Amniotic epithelial cell (primary cell): ENCODE data around the gene TFE3.
"Not testable (repeated sequence)": the region's sequence is repeated elsewhere in the genome, so short reads cannot be mapped to it uniquely, and the experiment has no call there.

Experiments
- DNase-seq: peaks from one replicate; pipeline ENCODE4 v3.0.0-alpha.2; 2010; ENCODE audit warnings: low read depth

Gene TFE3

DNA sequence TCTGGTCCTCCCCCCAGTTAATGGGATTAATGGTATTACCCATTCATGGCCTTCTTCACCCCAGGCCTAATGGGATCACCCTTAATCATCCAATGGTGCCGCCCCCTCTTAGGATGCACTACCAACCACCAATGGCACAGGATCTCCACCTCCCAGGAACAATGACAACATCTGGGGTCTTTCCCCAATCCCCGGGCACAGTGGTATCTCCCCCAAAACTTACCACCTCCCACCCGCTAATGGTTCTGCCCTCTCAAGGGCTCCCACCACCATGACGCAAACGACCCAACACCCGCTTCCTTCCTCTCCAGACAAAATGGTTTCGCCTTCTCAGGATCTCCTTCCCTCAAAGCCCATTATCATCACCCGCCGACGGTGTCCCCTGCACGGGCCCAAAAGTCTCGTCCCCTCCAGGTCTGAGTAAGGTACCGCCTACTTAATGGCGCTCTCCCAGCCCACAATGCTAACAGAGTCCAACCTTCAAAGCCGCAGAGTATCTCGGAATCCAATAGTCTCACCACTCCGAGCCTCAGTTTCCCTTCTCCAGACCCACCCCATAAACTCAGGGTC, 41.6 kb downstream of the TFE3 start:
- peak; percentile 31 for DNase-seq

DNA sequence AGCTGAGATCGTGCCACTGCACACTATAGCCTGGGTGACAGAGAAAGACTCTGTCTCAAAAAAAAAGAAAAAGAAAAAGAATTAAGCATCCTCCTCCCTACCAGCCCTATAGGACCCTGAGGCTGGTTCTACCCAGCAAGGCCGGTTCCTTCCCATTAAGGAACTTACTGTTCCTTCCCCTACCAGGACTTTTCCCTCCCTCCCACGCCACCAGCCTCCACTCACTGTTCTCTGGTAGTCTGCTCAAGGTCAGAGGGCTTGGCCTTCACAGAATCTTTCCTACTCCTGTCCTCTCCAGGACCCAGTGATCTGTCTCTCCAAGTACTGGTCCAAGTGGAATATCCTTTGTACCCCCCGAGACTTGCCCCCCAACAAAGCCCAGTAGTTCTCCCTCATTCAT, 42.5 kb downstream of the TFE3 start:
- no peak for DNase-seq

DNA sequence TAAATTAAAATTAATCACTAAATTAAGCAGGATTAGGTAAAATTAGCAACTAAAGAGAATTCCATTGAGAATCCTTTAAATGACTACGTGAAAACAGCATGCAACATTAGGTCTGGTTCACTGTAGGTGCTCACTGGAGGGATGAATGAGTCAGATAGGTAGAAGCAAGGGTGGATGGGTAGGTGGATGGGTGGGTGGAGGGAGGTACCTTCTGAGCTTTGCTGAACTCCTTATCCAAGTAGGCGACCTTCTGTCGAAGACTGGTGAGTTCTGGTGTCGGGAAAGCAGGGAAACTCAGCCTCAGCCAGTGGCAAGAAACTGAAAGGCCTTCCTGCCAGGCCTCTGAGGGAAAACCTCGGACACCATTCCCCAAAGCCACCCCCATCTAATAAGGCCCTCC, 44.1 kb downstream of the TFE3 start:
- no peak for DNase-seq

DNA sequence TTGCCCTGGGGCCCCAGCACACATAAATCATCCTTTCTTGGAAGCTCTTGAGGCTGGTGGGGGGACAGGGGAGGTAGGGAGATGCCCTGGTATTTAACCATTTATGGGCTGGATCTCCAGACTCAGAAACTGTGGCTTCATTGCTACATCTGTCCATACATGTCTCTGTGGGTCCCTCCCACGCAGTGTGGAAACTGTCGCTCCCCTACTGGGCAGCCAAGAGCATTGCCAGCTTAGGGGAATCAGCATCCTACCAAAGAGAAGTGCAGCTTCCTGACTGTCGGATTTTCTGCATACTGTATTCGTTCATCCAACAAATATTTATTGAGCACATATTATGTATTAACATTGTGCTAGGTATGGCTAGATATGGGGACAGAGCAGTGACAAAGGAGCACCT, 44.8 kb downstream of the TFE3 start:
- peak; percentile 19 for DNase-seq

DNA sequence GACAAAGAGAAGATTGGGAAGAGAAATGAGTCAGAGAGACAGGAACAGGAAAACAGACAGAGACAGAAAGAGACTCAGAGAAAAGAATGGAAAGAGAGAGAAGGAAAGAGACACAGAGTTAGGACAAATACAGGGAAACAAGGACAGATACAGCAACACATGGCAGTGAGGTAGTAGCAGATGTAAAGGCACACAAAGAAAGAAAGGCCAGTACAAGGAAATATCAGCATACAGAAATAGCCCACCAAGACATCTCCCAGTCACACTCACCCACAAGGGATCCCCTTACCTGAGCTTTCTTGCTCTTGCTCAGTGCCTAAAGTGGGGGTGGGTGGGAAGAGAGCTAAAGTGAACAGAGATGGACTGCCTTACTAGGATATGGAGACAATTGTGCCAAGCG, 45.3 kb downstream of the TFE3 start:
- DNase-seq, result no peak

DNA sequence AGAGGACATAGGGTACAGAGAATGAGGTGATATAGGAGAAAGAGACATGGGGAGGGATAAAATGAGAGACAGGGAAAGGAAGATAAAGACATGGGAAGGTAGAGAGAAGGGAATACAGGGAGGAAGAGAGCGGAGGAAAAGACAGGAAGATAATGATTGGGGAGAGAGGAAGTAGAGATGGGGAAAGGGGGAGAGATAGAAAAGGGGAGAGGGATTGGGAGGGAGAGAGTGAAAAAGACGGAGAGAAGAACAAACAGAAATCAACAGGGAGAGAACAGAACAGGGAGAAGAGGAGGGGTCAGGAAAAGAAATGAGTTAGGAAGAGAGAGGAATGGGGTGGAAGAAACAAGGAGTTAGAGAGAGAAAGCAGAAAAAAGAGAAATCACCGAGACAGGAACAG, 45.7 kb downstream of the TFE3 start:
- DNase-seq, result no peak

DNA sequence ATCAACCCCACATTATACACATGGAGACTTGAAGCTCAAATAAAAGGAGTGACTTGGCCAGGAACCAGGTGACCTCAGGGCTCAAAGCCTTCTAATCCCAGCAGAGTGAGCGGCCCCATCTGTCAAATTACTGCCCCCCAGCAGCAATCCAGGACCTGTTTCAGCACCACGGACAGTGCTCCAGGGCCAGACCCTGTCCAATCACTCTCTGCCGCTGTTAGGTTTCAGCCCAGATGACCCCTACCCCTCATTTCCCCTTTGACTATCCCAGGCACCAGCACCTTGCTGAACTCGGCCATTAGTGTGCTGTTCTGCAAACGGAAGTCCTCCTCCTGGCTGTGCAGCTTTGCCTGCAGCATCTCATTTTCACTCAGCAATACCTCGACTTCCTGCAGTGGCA, 46.2 kb downstream of the TFE3 start:
- no peak for DNase-seq

GRCh38 chrX:48992341-48992740, 50.8 kb downstream of the TFE3 start:
- no peak for DNase-seq

- no peak for DNase-seq
These were observed 53.7 kb downstream of the TFE3 start for GRCh38 chrX:48989483-48989882.

GRCh38 chrX:48983896-48984295, 59.3 kb downstream of the TFE3 start:
- DNase-seq, result no peak

DNA sequence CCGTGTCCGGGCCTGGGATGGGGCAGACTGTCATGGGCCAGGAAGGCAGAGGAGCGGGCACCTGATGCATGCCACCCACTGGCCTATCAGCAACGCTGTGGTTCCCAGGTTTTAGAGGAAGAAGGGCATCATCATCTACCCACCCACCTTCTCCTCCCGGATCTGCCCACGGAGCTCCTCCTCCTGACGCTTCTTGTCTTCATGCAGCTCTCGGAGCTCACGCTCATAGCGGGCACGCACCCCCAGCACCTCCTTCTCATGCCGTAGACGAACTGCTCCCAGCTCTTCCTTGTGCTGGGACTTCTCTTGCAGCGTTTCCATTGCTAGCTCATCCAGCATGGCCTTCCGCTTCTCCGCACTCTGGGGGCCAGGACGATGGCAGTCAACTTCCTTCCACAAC, 60.1 kb downstream of the TFE3 start:
- no peak for DNase-seq

DNA sequence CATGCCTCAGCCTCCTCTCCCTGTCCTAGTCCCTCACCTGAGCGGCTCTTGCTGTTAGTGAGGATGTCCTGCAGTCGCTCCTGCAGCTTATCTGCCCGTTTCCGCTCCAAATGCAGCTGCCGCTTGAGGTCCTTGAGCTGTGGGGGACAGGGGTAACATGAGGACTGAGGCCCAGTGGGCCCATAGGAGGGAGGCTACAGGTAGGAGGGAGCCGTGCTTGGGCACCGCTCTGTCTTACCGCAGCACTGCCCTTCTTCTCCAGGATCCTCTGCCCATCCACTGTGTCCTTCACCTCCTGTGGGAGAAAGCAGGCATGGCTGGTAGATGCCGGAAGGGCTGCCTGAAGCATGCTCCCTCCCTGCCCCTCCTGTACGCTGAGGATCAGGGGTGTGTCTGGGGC, 62.0 kb downstream of the TFE3 start:
- DNase-seq, result no peak

- DNase-seq, result not testable (repeated sequence)
These were observed 62.8 kb downstream of the TFE3 start for GRCh38 chrX:48980341-48980740.
